ENCODE measurements around the gene ELAVL4.

Gene ELAVL4

GRCh38 chr1:50148142-50148923 lies 39.6 kb downstream of the ELAVL4 start:
- no peak for TF ChIP-seq CTCF (IDR thresholded peaks at IDR 0.05; ENCODE audit: low read depth, low read length, missing control alignments)
- H3K4me3 ChIP-seq (ENCODE audit: low read depth, low read length): no peak overlapping the region
- in situ Hi-C loops (cut with HindIII; ENCODE audit: low sequenced_read_pairs): no loop called here
- no peak for DNase-seq (ENCODE audit: low read depth)

- no peak for DNase-seq (ENCODE audit: low read depth)
- in situ Hi-C loops (cut with HindIII; ENCODE audit: low sequenced_read_pairs): no loop called here
- no peak for TF ChIP-seq CTCF (IDR thresholded peaks at IDR 0.05; ENCODE audit: low read depth, low read length, missing control alignments)
- H3K4me3 ChIP-seq (ENCODE audit: low read depth, low read length): no peak overlapping the region
Observed at GRCh38 chr1:50152236-50152635, 43.5 kb downstream of the ELAVL4 start.

- DNase-seq (ENCODE audit: low read depth): no peak
- in situ Hi-C loops (cut with HindIII; ENCODE audit: low sequenced_read_pairs): no loop called here
- no peak overlapping the region for H3K4me3 ChIP-seq (ENCODE audit: low read depth, low read length)
- no peak for TF ChIP-seq CTCF (IDR thresholded peaks at IDR 0.05; ENCODE audit: low read depth, low read length, missing control alignments)
Observed at GRCh38 chr1:50155541-50155940, 46.8 kb downstream of the ELAVL4 start.

- in situ Hi-C loops (cut with HindIII; ENCODE audit: low sequenced_read_pairs): no loop called here
- no peak for DNase-seq (ENCODE audit: low read depth)
- TF ChIP-seq CTCF (IDR thresholded peaks at IDR 0.05; ENCODE audit: low read depth, low read length, missing control alignments): no peak
- no peak overlapping the region for H3K4me3 ChIP-seq (ENCODE audit: low read depth, low read length)
Observed at GRCh38 chr1:50156241-50157010, 47.7 kb downstream of the ELAVL4 start.

- no peak for DNase-seq (ENCODE audit: low read depth)
- no peak overlapping the region for H3K4me3 ChIP-seq (ENCODE audit: low read depth, low read length)
- in situ Hi-C loops (cut with HindIII; ENCODE audit: low sequenced_read_pairs): no loop called here
- no peak for TF ChIP-seq CTCF (IDR thresholded peaks at IDR 0.05; ENCODE audit: low read depth, low read length, missing control alignments)
Observed at GRCh38 chr1:50157306-50157941, 48.7 kb downstream of the ELAVL4 start.

- in situ Hi-C loops (cut with HindIII; ENCODE audit: low sequenced_read_pairs): no loop called here
- no peak for TF ChIP-seq CTCF (IDR thresholded peaks at IDR 0.05; ENCODE audit: low read depth, low read length, missing control alignments)
- no peak for DNase-seq (ENCODE audit: low read depth)
- no peak overlapping the region for H3K4me3 ChIP-seq (ENCODE audit: low read depth, low read length)
Observed at GRCh38 chr1:50158421-50158820, 49.7 kb downstream of the ELAVL4 start.

All from astrocyte of the cerebellum (primary cell).